ENCODE results near the gene NFRKB.

NFRKB gene

GRCh38 chr11:129928923-129929692, 33.7 kb upstream of the NFRKB start:
- no peak for TF ChIP-seq JUND (IDR thresholded peaks at IDR 0.05; ENCODE audit: low read depth)
- in situ Hi-C loops (cut with HindIII; ENCODE audit: low pct_unique_long_range_greater_than_20kb, low sequenced_read_pairs): no loop called here
- DNase-seq (ENCODE audit: low read depth in 1 of 2, low spot score in 1 of 2): no peak

GRCh38 chr11:129922674-129923073, 27.3 kb upstream of the NFRKB start:
- in situ Hi-C loops (cut with HindIII; ENCODE audit: low pct_unique_long_range_greater_than_20kb, low sequenced_read_pairs): no loop called here
- no peak for TF ChIP-seq JUND (IDR thresholded peaks at IDR 0.05; ENCODE audit: low read depth)
- DNase-seq (ENCODE audit: low read depth in 1 of 2, low spot score in 1 of 2): no peak

- in situ Hi-C loops (cut with HindIII; ENCODE audit: low pct_unique_long_range_greater_than_20kb, low sequenced_read_pairs): no loop called here
- no peak for DNase-seq (ENCODE audit: low read depth in 1 of 2, low spot score in 1 of 2)
- TF ChIP-seq JUND (IDR thresholded peaks at IDR 0.05; ENCODE audit: low read depth): no peak
These were observed 23.0 kb upstream of the NFRKB start for GRCh38 chr11:129918361-129918760.

- DNase-seq (ENCODE audit: low read depth in 1 of 2, low spot score in 1 of 2): no peak
- no peak for TF ChIP-seq JUND (IDR thresholded peaks at IDR 0.05; ENCODE audit: low read depth)
- in situ Hi-C loops (cut with HindIII; ENCODE audit: low pct_unique_long_range_greater_than_20kb, low sequenced_read_pairs): no loop called here
These were observed 21.9 kb upstream of the NFRKB start for GRCh38 chr11:129917231-129917630.

- no peak for TF ChIP-seq JUND (IDR thresholded peaks at IDR 0.05; ENCODE audit: low read depth)
- no peak for DNase-seq (ENCODE audit: low read depth in 1 of 2, low spot score in 1 of 2)
- in situ Hi-C loops (cut with HindIII; ENCODE audit: low pct_unique_long_range_greater_than_20kb, low sequenced_read_pairs): no loop called here
These were observed 15.9 kb upstream of the NFRKB start for GRCh38 chr11:129911298-129911697.

- in situ Hi-C loops (cut with HindIII; ENCODE audit: low pct_unique_long_range_greater_than_20kb, low sequenced_read_pairs): no loop called here
- no peak for DNase-seq (ENCODE audit: low read depth in 1 of 2, low spot score in 1 of 2)
- TF ChIP-seq JUND (IDR thresholded peaks at IDR 0.05; ENCODE audit: low read depth): no peak
These were observed 15.0 kb upstream of the NFRKB start for GRCh38 chr11:129910360-129910759.

GRCh38 chr11:129905402-129905801, 10.0 kb upstream of the NFRKB start:
- no peak for DNase-seq (ENCODE audit: low read depth in 1 of 2, low spot score in 1 of 2)
- TF ChIP-seq JUND (IDR thresholded peaks at IDR 0.05; ENCODE audit: low read depth): no peak
- in situ Hi-C loops (cut with HindIII; ENCODE audit: low pct_unique_long_range_greater_than_20kb, low sequenced_read_pairs): no loop called here

GRCh38 chr11:129896062-129896461, 684 bp upstream of the NFRKB start:
- in situ Hi-C loops (cut with HindIII; ENCODE audit: low pct_unique_long_range_greater_than_20kb, low sequenced_read_pairs): no loop called here
- no peak for DNase-seq (ENCODE audit: low read depth in 1 of 2, low spot score in 1 of 2)
- no peak for TF ChIP-seq JUND (IDR thresholded peaks at IDR 0.05; ENCODE audit: low read depth)

- in situ Hi-C loops (cut with HindIII; ENCODE audit: low pct_unique_long_range_greater_than_20kb, low sequenced_read_pairs): no loop called here
- peak; percentile 23 to 25 for DNase-seq (ENCODE audit: low read depth in 1 of 2, low spot score in 1 of 2)
- TF ChIP-seq JUND (IDR thresholded peaks at IDR 0.05; ENCODE audit: low read depth): no peak
These were observed 876 bp downstream of the NFRKB start for GRCh38 chr11:129894278-129895125.

GRCh38 chr11:129888451-129888850, 6.9 kb downstream of the NFRKB start:
- in situ Hi-C loops (cut with HindIII; ENCODE audit: low pct_unique_long_range_greater_than_20kb, low sequenced_read_pairs): no loop called here
- no peak for TF ChIP-seq JUND (IDR thresholded peaks at IDR 0.05; ENCODE audit: low read depth)
- no peak for DNase-seq (ENCODE audit: low read depth in 1 of 2, low spot score in 1 of 2)

- DNase-seq (ENCODE audit: low read depth in 1 of 2, low spot score in 1 of 2): no peak
- no peak for TF ChIP-seq JUND (IDR thresholded peaks at IDR 0.05; ENCODE audit: low read depth)
- in situ Hi-C loops (cut with HindIII; ENCODE audit: low pct_unique_long_range_greater_than_20kb, low sequenced_read_pairs): no loop called here
These were observed 10.0 kb downstream of the NFRKB start for GRCh38 chr11:129885381-129885780.

- in situ Hi-C loops (cut with HindIII; ENCODE audit: low pct_unique_long_range_greater_than_20kb, low sequenced_read_pairs): no loop called here
- no peak for TF ChIP-seq JUND (IDR thresholded peaks at IDR 0.05; ENCODE audit: low read depth)
- no peak for DNase-seq (ENCODE audit: low read depth in 1 of 2, low spot score in 1 of 2)
These were observed 10.8 kb downstream of the NFRKB start for GRCh38 chr11:129884581-129884980.

- in situ Hi-C loops (cut with HindIII; ENCODE audit: low pct_unique_long_range_greater_than_20kb, low sequenced_read_pairs): no loop called here
- no peak for TF ChIP-seq JUND (IDR thresholded peaks at IDR 0.05; ENCODE audit: low read depth)
- peak; percentile 83 to 87 for DNase-seq (ENCODE audit: low read depth in 1 of 2, low spot score in 1 of 2)
These were observed 13.7 kb downstream of the NFRKB start for GRCh38 chr11:129881570-129882170.

Data from T47D (cell line).